Endodermal cell (in vitro differentiated cells): Measurements from ENCODE around the gene NSUN6. TPM values are rescaled to one million over a fixed set of nuclear protein-coding genes. Genes with fewer than 3 reads are reported as not detected.

Source experiments
- DNase-seq: peaks from one replicate; pipeline ENCODE4 v3.0.0-alpha.2; 2017
- H3K27ac ChIP-seq: 2 replicates; pipeline ENCODE4 v1.5.1; 2013; ENCODE audit warnings: mild to moderate bottlenecking, low read depth, low read length, moderate library complexity
- H3K27me3 ChIP-seq: 2 replicates; pipeline ENCODE4 v1.6.1; 2013; ENCODE audit warnings: mild to moderate bottlenecking, low read length, moderate library complexity; ENCODE audit not compliant: insufficient read depth, control insufficient read depth, poor library complexity, severe bottlenecking
- H3K36me3 ChIP-seq: 2 replicates; pipeline ENCODE4 v1.7.0; 2013; ENCODE audit warnings: mild to moderate bottlenecking, low read length, moderate library complexity; ENCODE audit not compliant: control insufficient read depth, insufficient read depth
- H3K4me1 ChIP-seq: one replicate; pipeline ENCODE4 v1.7.0; 2013; ENCODE audit warnings: low read length; ENCODE audit not compliant: control insufficient read depth, insufficient read depth
- H3K4me3 ChIP-seq: 2 replicates; pipeline ENCODE4 v1.5.1; 2013; ENCODE audit warnings: mild to moderate bottlenecking, low read length, moderate library complexity
- H3K9ac ChIP-seq: 2 replicates; pipeline ENCODE4 v1.6.1; 2013; ENCODE audit warnings: mild to moderate bottlenecking, low read length, moderate library complexity; ENCODE audit not compliant: poor library complexity, severe bottlenecking; ENCODE audit errors: extremely low read depth
- H3K9me3 ChIP-seq: 2 replicates; pipeline ENCODE4 v1.6.1; 2013; ENCODE audit warnings: mild to moderate bottlenecking, low read length, moderate library complexity; ENCODE audit not compliant: control insufficient read depth
- H3K27ac Mint-ChIP-seq: 2 replicates; pipeline ENCODE4 v1.8.0; 2020; ENCODE audit warnings: mixed read lengths
- H3K27me3 Mint-ChIP-seq: 2 replicates; pipeline ENCODE4 v1.8.0; 2021; ENCODE audit warnings: mild to moderate bottlenecking, mixed read lengths; ENCODE audit not compliant: insufficient read depth
- H3K36me3 Mint-ChIP-seq: 2 replicates; pipeline ENCODE4 v1.8.0; 2020; ENCODE audit warnings: low read depth, mixed read lengths
- H3K4me1 Mint-ChIP-seq: 2 replicates; pipeline ENCODE4 v1.8.0; 2020; ENCODE audit warnings: mixed read lengths
- H3K4me3 Mint-ChIP-seq: 2 replicates; pipeline ENCODE4 v1.8.0; 2020; ENCODE audit warnings: mild to moderate bottlenecking, moderate library complexity, mixed read lengths
- H3K9me3 Mint-ChIP-seq: 2 replicates; pipeline ENCODE4 v1.8.0; 2020; ENCODE audit warnings: mild to moderate bottlenecking, mixed read lengths
- CTCF ChIP-seq: fragments of 200-600 bp; sonication (generic); conservative IDR thresholded peaks from 2 replicates; pipeline ENCODE4 v1.5.0; 2021; ENCODE audit warnings: antibody characterized with exemption, mild to moderate bottlenecking
- WGBS, 2 experiments: methylation state at CpG; one replicate each; pipeline versions ENCODE4 v1.1.5 to v1.1.7; 2013; ENCODE audit warnings: missing lambda C conversion rate in 2 of 2, mixed read lengths in 1 of 2; ENCODE audit not compliant: insufficient coverage in 1 of 2, insufficient read length in 1 of 2; 5-methylcytosine and 5-hydroxymethylcytosine counted together
- total RNA-seq, 2 donors: library from RNA; stranded (reverse); fragmentation: NEBNext Ultra II Directional in 1 of 2; extraction: Animal tissue kit (Norgen Biotek cat#: 25700) in 1 of 2; gene quantifications; 2 replicates in 1 of 2; 3 replicates in 1 of 2; pipeline ENCODE4 v1.2.1, GENCODE V29; 2021

NSUN6 gene
- total RNA-seq, 2 donors from 2014 or later, result 10.6 to 15.4 TPM

DNA sequence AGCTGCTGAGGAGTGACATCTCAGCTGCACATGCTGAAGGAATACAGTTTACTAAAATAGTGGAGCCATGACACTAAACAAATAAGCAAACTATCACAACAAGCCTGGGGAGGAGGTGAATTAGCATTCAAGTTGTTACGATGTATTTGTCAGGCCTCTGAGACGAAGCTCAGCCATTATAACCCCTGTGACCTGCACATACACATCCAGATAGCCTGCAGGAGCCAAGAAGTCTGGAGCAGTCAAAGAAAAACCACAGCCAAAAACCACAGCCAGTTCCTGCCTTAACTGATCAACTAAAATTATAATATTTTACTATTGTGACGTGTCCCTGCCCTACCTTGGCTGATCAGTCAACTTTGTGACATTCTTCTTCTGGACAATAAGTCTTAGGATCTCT lies 68.6 kb downstream of the NSUN6 start:
- Mint-ChIP-seq H3K9me3 (peaks cover 12% of the 10 kb centered on the region), H3K36me3 (peaks cover 63% of the 10 kb centered on the region), H3K4me1 (peaks cover 19% of the 10 kb centered on the region), H3K27ac (no peak overlapping the region), H3K4me3 (no peak overlapping the region), H3K27me3 (no peaks in the 10 kb centered on the region)
- Histone ChIP-seq H3K27ac (no peak overlapping the region), H3K9ac (no peak overlapping the region), H3K9me3 (peaks cover 18% of the 10 kb centered on the region), H3K27me3 (no peaks in the 10 kb centered on the region), H3K36me3 (peaks cover 41% of the 10 kb centered on the region), H3K4me1 (no peaks in the 10 kb centered on the region), H3K4me3 (no peak overlapping the region)
- WGBS, 2 experiments, result 94 to 99% methylated on average over 3 of the region's 3 CpGs
- TF ChIP-seq CTCF, result no peak
- DNase-seq, result no peak

- H3K4me1 ChIP-seq, result no peaks in the 10 kb centered on the region
- H3K9ac ChIP-seq, result no peak overlapping the region
- Mint-ChIP-seq H3K9me3 (peaks cover 18% of the 10 kb centered on the region), H3K36me3 (peaks cover 66% of the 10 kb centered on the region), H3K4me1 (peaks cover 14% of the 10 kb centered on the region), H3K4me3 (no peak overlapping the region), H3K27me3 (no peaks in the 10 kb centered on the region), H3K27ac (no peak overlapping the region)
- DNase-seq, result no peak
- H3K27me3 ChIP-seq, result no peaks in the 10 kb centered on the region
- H3K4me3 ChIP-seq, result no peak overlapping the region
- no peak for TF ChIP-seq CTCF
- H3K9me3 ChIP-seq, result peaks cover 38% of the 10 kb centered on the region
- peaks cover 41% of the 10 kb centered on the region for H3K36me3 ChIP-seq
- no peak overlapping the region for H3K27ac ChIP-seq
- 82 to 87% methylated on average over 8 to 15 of the region's 15 CpGs for WGBS, 2 experiments
Observed at GRCh38 chr10:18577823-18578685, 73.3 kb downstream of the NSUN6 start.

- H3K36me3 Mint-ChIP-seq, result peaks cover 60% of the 10 kb centered on the region
- Histone ChIP-seq H3K9ac (no peak overlapping the region), H3K9me3 (peaks cover 53% of the 10 kb centered on the region), H3K27me3 (no peaks in the 10 kb centered on the region), H3K36me3 (peaks cover 38% of the 10 kb centered on the region), H3K27ac (no peak overlapping the region), H3K4me1 (no peaks in the 10 kb centered on the region), H3K4me3 (no peak overlapping the region)
- no peak for DNase-seq
- no peak overlapping the region for H3K4me3 Mint-ChIP-seq
- WGBS, 2 experiments, result 80 to 95% methylated on average over 1 to 6 of the region's 6 CpGs
- no peak overlapping the region for H3K27ac Mint-ChIP-seq
- H3K4me1 Mint-ChIP-seq, result peaks cover 13% of the 10 kb centered on the region
- TF ChIP-seq CTCF, result no peak
- H3K27me3 Mint-ChIP-seq, result no peaks in the 10 kb centered on the region
- H3K9me3 Mint-ChIP-seq, result peaks cover 18% of the 10 kb centered on the region
Observed at GRCh38 chr10:18576586-18576985, 74.8 kb downstream of the NSUN6 start.
